ENCODE measurements around the gene ZNF292. TPM values are rescaled to one million over a fixed set of nuclear protein-coding genes. Genes with fewer than 3 reads are reported as not detected.

Gene ZNF292
- total RNA-seq, 2 donors from 2014 or later = 63.2 to 65.9 TPM

DNA sequence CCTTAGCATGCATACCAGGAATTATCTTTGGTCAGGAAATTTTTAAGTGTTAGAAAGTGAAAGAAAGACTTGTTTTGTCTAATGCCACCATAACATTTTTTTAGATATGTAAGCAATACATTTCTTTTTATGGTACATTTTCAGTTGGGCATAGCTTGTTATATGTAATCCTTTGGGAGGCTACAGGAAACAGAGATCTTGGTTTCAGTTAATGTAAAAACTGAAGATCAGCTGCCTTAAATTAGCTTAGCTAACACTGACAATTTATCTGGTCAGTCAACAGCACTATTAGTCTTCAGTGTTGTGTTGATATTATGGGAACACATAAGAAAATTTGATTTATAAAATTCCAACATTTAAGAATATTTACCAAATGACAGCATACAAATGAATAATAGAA, 88.4 kb downstream of the ZNF292 start:
- no peak for DNase-seq (ENCODE audit: low spot score)
- Mint-ChIP-seq H3K27ac (no peak overlapping the region), H3K27me3 (no peaks in the 10 kb centered on the region)

GRCh38 chr6:87244380-87244779, 89.0 kb downstream of the ZNF292 start:
- no peak overlapping the region for H3K4me3 Mint-ChIP-seq
- H3K9me3 Mint-ChIP-seq = no peaks in the 10 kb centered on the region
- peaks cover 4% of the 10 kb centered on the region for H3K36me3 Mint-ChIP-seq
- DNase-seq (ENCODE audit: low spot score) (no peak), ATAC-seq (no peak)
- H3K27ac Mint-ChIP-seq = no peak overlapping the region
- peaks cover 0 to 5% of the 10 kb centered on the region in 2 donors for H3K4me1 Mint-ChIP-seq (ENCODE audit: low read depth in 2 of 2)
- H3K27me3 Mint-ChIP-seq = no peaks in the 10 kb centered on the region

More for the DNA sequence above, 88.4 kb downstream of the ZNF292 start:
- no peak overlapping the region for H3K4me3 Mint-ChIP-seq
- H3K36me3 Mint-ChIP-seq = peaks cover 4% of the 10 kb centered on the region
- ATAC-seq = no peak
- H3K4me1 Mint-ChIP-seq (ENCODE audit: low read depth in 2 of 2) = peaks cover 0 to 5% of the 10 kb centered on the region in 2 donors
- H3K9me3 Mint-ChIP-seq = no peaks in the 10 kb centered on the region

DNA sequence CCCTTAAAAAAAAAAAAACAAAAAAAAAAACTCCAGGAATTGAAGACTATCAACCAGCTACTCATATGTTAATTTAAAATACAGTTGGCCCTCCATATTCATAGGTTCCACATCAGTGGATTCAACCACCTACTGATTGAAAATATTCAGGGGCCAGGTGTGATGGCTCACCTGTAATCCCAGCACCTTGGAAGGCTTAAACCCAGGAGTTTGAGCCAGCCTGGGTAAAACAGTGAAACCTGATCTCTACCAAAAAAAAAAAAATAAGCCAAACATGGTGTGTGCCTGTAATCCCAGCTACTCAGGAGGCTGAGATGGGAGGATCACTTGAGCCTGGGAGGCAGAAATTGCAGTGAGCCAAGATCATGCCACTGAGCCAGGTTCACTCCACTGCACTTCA, 94.7 kb downstream of the ZNF292 start:
- ATAC-seq = no peak
- H3K27ac Mint-ChIP-seq = peak overlapping the region in 1 of 2 donors; percentile 11
- no peak overlapping the region for H3K4me3 Mint-ChIP-seq
- DNase-seq (ENCODE audit: low spot score) = no peak
- no peaks in the 10 kb centered on the region for H3K27me3 Mint-ChIP-seq
- peaks cover 16% of the 10 kb centered on the region for H3K36me3 Mint-ChIP-seq
- H3K4me1 Mint-ChIP-seq (ENCODE audit: low read depth in 2 of 2) = peaks cover 6 to 11% of the 10 kb centered on the region in 2 donors
- no peaks in the 10 kb centered on the region for H3K9me3 Mint-ChIP-seq

- Mint-ChIP-seq H3K4me1 (ENCODE audit: low read depth in 2 of 2) (peaks cover 6 to 11% of the 10 kb centered on the region in 2 donors), H3K9me3 (no peaks in the 10 kb centered on the region), H3K4me3 (no peak overlapping the region), H3K27ac (peak overlapping the region; percentile 11 to 51), H3K36me3 (peaks cover 22% of the 10 kb centered on the region), H3K27me3 (no peaks in the 10 kb centered on the region)
- ATAC-seq = no peak
- no peak for DNase-seq (ENCODE audit: low spot score)
These were observed 95.9 kb downstream of the ZNF292 start for GRCh38 chr6:87251225-87251624.

DNA sequence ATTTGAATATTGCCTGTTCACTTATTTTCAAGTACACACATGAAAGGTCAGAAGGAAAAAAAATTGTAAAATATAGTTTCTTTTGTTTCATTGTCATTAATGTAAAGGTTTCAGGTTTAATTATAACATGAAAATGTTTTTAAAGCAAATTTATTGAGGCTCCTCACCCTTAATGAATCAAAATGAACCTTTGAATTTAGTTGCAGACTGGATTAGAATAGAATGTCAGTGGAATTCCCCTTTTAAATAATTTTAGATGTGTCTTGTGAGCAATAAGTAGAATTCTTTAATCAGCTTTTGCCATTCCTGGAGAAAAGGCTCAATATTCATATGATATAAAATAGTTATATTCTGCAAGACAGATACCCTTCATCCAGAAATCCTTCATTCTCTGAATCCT, 96.4 kb downstream of the ZNF292 start:
- DNase-seq (ENCODE audit: low spot score) (no peak), ATAC-seq (no peak)
- Mint-ChIP-seq H3K4me3 (no peak overlapping the region), H3K27me3 (no peaks in the 10 kb centered on the region), H3K27ac (peak overlapping the region in 1 of 2 donors; percentile 11), H3K4me1 (ENCODE audit: low read depth in 2 of 2) (peaks cover 6 to 11% of the 10 kb centered on the region in 2 donors), H3K36me3 (peaks cover 22% of the 10 kb centered on the region), H3K9me3 (no peaks in the 10 kb centered on the region)

DNA sequence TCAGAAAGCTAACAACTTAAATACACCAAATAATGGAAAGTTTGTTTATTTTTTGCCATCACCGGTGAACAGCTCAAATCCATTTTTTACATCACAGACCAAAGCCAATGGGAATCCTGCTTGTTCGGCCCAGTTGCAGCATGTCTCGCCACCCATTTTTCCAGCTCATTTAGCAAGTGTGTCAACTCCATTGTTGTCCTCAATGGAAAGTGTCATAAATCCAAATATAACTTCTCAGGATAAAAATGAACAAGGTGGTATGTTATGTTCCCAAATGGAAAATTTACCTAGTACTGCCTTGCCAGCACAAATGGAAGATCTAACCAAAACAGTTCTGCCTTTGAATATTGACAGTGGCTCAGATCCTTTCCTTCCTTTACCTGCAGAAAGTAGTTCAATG, 101.7 kb downstream of the ZNF292 start:
- H3K27me3 Mint-ChIP-seq = no peaks in the 10 kb centered on the region

DNA sequence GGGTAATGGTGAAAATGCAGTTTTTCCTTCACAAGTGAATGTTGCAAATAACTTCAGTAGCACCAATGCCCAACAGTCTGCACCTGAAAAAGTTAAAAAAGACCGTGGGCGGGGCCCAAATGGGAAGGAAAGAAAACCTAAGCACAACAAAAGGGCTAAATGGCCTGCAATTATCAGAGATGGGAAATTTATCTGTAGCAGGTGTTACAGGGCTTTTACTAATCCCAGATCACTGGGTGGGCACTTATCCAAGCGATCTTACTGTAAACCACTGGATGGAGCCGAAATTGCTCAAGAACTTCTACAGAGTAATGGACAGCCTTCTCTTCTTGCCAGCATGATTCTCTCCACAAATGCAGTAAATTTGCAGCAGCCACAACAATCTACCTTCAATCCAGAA, 102.2 kb downstream of the ZNF292 start:
- Mint-ChIP-seq H3K27me3 (no peaks in the 10 kb centered on the region), H3K4me3 (no peak overlapping the region), H3K27ac (no peak overlapping the region), H3K36me3 (peaks cover 51% of the 10 kb centered on the region), H3K4me1 (ENCODE audit: low read depth in 2 of 2) (peaks cover 7 to 23% of the 10 kb centered on the region in 2 donors), H3K9me3 (no peaks in the 10 kb centered on the region)
- ATAC-seq (no peak), DNase-seq (ENCODE audit: low spot score) (no peak)

More for the DNA sequence above, 101.7 kb downstream of the ZNF292 start:
- Mint-ChIP-seq H3K4me3 (no peak overlapping the region), H3K36me3 (peaks cover 51% of the 10 kb centered on the region), H3K27ac (no peak overlapping the region), H3K4me1 (ENCODE audit: low read depth in 2 of 2) (peaks cover 7 to 23% of the 10 kb centered on the region in 2 donors), H3K9me3 (no peaks in the 10 kb centered on the region)
- DNase-seq (ENCODE audit: low spot score) = no peak
- no peak for ATAC-seq

GRCh38 chr6:87257975-87258374, 102.6 kb downstream of the ZNF292 start:
- Mint-ChIP-seq H3K27me3 (no peaks in the 10 kb centered on the region), H3K4me3 (no peak overlapping the region), H3K9me3 (no peaks in the 10 kb centered on the region), H3K36me3 (peaks cover 51% of the 10 kb centered on the region), H3K4me1 (ENCODE audit: low read depth in 2 of 2) (peaks cover 7 to 23% of the 10 kb centered on the region in 2 donors), H3K27ac (no peak overlapping the region)
- DNase-seq (ENCODE audit: low spot score) = no peak
- ATAC-seq = no peak

- Mint-ChIP-seq H3K4me3 (no peak overlapping the region), H3K36me3 (peaks cover 37% of the 10 kb centered on the region), H3K27ac (no peak overlapping the region), H3K9me3 (no peaks in the 10 kb centered on the region), H3K27me3 (no peaks in the 10 kb centered on the region), H3K4me1 (ENCODE audit: low read depth in 2 of 2) (peaks cover 7 to 18% of the 10 kb centered on the region in 2 donors)
- ATAC-seq = no peak
- DNase-seq (ENCODE audit: low spot score) = no peak
These were observed 104.4 kb downstream of the ZNF292 start for GRCh38 chr6:87259791-87260190.

DNA sequence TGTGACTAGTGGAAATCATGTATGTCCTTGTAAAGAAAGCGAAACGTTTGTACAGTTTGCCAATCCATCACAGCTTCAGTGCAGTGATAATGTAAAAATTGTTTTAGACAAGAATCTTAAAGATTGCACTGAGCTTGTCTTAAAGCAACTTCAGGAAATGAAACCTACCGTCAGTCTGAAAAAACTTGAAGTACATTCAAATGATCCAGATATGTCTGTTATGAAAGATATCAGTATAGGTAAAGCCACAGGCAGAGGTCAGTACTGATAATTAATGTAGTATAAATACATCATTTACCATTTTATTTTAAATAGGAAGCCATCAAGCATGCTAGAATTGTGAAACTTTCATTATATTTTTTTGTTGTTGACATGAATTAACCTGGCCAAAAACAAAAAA, 106.2 kb downstream of the ZNF292 start:
- Mint-ChIP-seq H3K4me3 (no peak overlapping the region), H3K9me3 (no peaks in the 10 kb centered on the region), H3K27me3 (no peaks in the 10 kb centered on the region), H3K27ac (no peak overlapping the region), H3K36me3 (peaks cover 29% of the 10 kb centered on the region), H3K4me1 (ENCODE audit: low read depth in 2 of 2) (peaks cover 7 to 18% of the 10 kb centered on the region in 2 donors)
- DNase-seq (ENCODE audit: low spot score) (no peak), ATAC-seq (no peak)

GRCh38 chr6:87264481-87264880, 109.1 kb downstream of the ZNF292 start:
- DNase-seq (ENCODE audit: low spot score) (no peak), ATAC-seq (no peak)
- Mint-ChIP-seq H3K4me3 (no peak overlapping the region), H3K36me3 (peaks cover 14% of the 10 kb centered on the region), H3K9me3 (no peaks in the 10 kb centered on the region), H3K27ac (no peak overlapping the region), H3K4me1 (ENCODE audit: low read depth in 2 of 2) (peaks cover 11 to 14% of the 10 kb centered on the region in 2 donors), H3K27me3 (no peaks in the 10 kb centered on the region)

DNA sequence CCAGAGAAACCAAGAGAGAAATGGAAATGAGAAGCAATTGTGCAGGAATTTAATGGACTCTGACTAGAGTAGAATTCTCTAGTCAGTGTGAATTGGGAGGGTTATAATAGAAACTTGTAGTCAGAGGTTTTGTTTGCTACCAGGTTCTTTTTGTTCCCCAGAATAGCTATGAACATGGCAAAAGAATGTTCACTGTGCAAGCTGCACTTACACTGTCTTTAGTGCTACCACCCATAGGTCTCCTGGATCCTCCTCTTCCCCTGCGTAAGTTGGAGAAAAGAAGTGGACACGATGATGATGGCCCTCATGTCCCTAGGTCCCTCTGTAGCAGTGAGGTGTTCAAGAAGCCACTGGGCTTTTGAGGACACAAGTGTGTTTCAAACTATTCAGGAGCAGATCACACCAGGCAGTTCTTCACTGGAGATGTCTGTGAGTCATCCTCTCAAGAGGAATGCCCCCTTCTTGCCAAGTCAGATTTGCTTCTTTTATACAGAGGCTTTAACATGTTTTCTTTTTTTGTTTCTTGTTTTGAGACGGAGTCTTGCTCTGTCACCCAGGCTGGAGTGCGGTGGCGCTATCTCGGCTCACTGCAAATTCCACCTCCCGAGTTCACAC, 119.4 kb downstream of the ZNF292 start:
- Mint-ChIP-seq H3K27ac (no peak overlapping the region), H3K36me3 (no peaks in the 10 kb centered on the region)
- no peak for ATAC-seq

DNA sequence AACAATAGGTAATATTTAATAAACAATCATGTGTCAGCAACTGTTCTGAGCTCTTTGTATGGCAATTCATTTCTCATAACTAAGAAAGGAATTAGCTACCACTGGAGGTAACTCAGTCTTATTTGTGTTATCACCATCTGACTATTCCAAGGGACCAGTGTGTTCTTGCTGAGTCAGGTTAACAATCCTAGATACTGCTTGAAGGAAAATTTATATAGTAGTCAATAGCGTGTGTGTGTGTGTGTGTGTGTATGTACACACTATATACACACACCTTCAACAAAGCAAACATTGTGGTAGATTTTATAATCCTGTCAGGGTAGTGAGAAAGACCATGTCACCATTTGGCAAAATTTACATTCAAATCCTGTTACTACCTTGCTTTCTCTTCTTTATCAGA, 121.3 kb downstream of the ZNF292 start:
- H3K27ac Mint-ChIP-seq = no peak overlapping the region

More for the DNA sequence above, 119.4 kb downstream of the ZNF292 start:
- Mint-ChIP-seq H3K27me3 (no peaks in the 10 kb centered on the region), H3K4me3 (no peak overlapping the region), H3K9me3 (peaks cover 3% of the 10 kb centered on the region), H3K4me1 (ENCODE audit: low read depth in 2 of 2) (peaks cover 0 to 4% of the 10 kb centered on the region in 2 donors)
- no peak for DNase-seq (ENCODE audit: low spot score)

GRCh38 chr6:87277123-87277522, 121.8 kb downstream of the ZNF292 start:
- Mint-ChIP-seq H3K4me1 (ENCODE audit: low read depth in 2 of 2) (peaks cover 0 to 4% of the 10 kb centered on the region in 2 donors), H3K9me3 (peaks cover 2% of the 10 kb centered on the region), H3K27me3 (no peaks in the 10 kb centered on the region), H3K4me3 (no peak overlapping the region), H3K36me3 (no peaks in the 10 kb centered on the region), H3K27ac (no peak overlapping the region)
- ATAC-seq (no peak), DNase-seq (ENCODE audit: low spot score) (no peak)

More for the DNA sequence above, 121.3 kb downstream of the ZNF292 start:
- no peak for DNase-seq (ENCODE audit: low spot score)
- Mint-ChIP-seq H3K27me3 (no peaks in the 10 kb centered on the region), H3K4me3 (no peak overlapping the region), H3K4me1 (ENCODE audit: low read depth in 2 of 2) (peaks cover 0 to 4% of the 10 kb centered on the region in 2 donors), H3K9me3 (peaks cover 3% of the 10 kb centered on the region), H3K36me3 (no peaks in the 10 kb centered on the region)
- no peak for ATAC-seq

- peak overlapping the region in 1 of 2 donors; percentile 30 for H3K27ac Mint-ChIP-seq
- peaks cover 0 to 4% of the 10 kb centered on the region in 2 donors for H3K4me1 Mint-ChIP-seq (ENCODE audit: low read depth in 2 of 2)
- no peak overlapping the region for H3K4me3 Mint-ChIP-seq
These were observed 123.8 kb downstream of the ZNF292 start for GRCh38 chr6:87279196-87279595.

More at GRCh38 chr6:87279196-87279595, 123.8 kb downstream of the ZNF292 start:
- Mint-ChIP-seq H3K36me3 (no peaks in the 10 kb centered on the region), H3K9me3 (no peaks in the 10 kb centered on the region), H3K27me3 (no peaks in the 10 kb centered on the region)
- DNase-seq (ENCODE audit: low spot score) (no peak), ATAC-seq (no peak)

All from natural killer cell treated with Interleukin-12 subunit alpha and Interleukin-12 subunit beta and Interleukin-15 and Interleukin-18, amount 100 ng/mL, for 72 hours (primary cell).